GM18499 (cell line): ENCODE results near the gene ANKRD30B.
"Not testable (repeated sequence)": the region's sequence is repeated elsewhere in the genome, so short reads cannot be mapped to it uniquely, and the experiment has no call there.

Experiments
- ATAC-seq: cut with Tn5 transposase; IDR thresholded peaks from one replicate; pipeline ENCODE4 v1.9.1; 2021; ENCODE audit warnings: moderate number of reproducible peaks; ENCODE audit not compliant: insufficient read depth, unreplicated experiment

Gene ANKRD30B

GRCh38 chr18:14826972-14827632, 79.1 kb downstream of the ANKRD30B start:
- ATAC-seq: not testable (repeated sequence)

DNA sequence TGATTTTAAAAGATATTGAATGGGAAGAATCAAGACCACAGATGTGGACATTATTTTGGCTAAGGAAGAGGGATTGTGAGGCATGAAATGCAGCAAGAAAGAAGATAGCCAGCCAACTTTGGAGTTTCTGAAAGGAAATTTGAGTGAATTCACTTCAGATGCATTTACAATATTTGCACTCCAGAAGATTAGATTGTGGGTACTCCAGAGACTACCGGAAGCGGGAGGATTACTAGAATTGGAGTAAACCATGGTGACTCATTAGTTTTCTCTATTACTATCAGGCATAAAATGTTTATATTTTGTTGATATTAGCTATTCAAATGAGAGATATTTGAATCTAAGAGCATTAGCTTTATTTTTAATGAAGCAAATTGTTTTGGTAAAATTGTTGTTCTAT, 93.6 kb downstream of the ANKRD30B start:
- ATAC-seq: not testable (repeated sequence)

GRCh38 chr18:14851533-14851932, 103.6 kb downstream of the ANKRD30B start:
- ATAC-seq: not testable (repeated sequence)

GRCh38 chr18:14855634-14856033, 107.7 kb downstream of the ANKRD30B start:
- not testable (repeated sequence) for ATAC-seq

- not testable (repeated sequence) for ATAC-seq
These were observed 108.3 kb downstream of the ANKRD30B start for GRCh38 chr18:14856256-14856655.

DNA sequence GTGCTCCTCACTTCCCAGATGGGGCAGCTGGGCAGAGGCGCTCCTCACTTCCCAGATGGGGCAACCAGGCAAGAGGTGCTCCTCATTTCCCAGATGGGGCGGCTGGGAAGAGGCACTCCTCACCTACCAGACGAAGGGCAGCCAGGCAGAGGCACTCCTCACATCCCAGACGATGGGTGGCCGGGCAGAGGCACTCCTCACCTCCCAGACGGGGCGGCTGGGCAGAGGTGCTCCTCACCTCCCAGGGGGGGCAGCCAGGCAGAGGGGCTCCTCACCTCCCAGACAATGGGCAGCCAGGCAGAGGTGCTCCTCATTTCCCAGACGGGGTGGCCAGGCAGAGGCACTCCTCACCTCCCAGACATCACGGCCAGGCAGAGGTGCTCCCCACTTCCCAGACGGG, 110.5 kb downstream of the ANKRD30B start:
- not testable (repeated sequence) for ATAC-seq

- ATAC-seq: not testable (repeated sequence)
These were observed 112.0 kb downstream of the ANKRD30B start for GRCh38 chr18:14859995-14860394.

- ATAC-seq: not testable (repeated sequence)
These were observed 118.5 kb downstream of the ANKRD30B start for GRCh38 chr18:14866426-14866825.

DNA sequence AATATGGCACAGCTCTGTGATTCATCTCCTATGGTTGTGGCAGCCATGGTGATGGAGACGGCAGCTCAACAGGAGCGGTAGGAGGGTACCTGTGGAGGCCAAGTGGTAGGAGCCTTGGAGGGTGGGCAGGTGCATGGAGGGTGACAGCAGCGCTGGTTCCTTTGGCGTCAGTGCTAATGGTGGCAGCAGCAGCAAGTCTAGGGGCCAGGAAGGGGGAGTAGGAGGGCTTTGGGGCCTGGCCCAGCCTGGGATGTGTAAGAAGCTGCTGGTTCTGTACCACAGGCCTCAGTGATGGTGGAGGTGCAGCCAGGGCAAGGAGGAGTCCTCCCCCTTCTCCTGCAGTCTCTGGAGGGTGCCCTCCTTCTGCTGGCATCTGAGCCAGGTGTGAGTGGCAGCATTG, 120.0 kb downstream of the ANKRD30B start:
- not testable (repeated sequence) for ATAC-seq

DNA sequence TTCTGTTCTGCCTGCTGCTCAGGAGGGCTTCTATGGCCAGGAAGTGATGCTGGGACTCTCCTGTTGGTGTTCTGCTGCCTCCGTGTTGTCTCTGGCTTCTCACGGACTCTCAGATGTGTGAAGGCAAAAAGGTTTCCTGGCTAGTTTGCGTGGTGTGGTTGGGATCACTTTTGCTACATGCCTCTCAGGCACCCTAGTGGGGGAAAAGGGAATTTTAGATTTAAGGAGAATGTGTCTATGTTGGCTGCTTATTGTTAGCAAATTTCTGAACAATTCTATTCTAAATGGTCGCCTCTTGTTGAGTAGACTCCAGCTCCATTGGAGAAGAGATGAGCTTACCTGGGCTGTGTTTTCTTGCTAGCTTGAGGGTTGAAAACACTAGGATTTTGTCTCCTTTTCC, 120.9 kb downstream of the ANKRD30B start:
- ATAC-seq: not testable (repeated sequence)

GRCh38 chr18:14878826-14879225, 130.9 kb downstream of the ANKRD30B start:
- ATAC-seq: not testable (repeated sequence)

GRCh38 chr18:14900435-14900834, 152.5 kb downstream of the ANKRD30B start:
- ATAC-seq: no peak
